IPS-15b (cell line): ENCODE data around the gene PRPF8.
"Not testable (repeated sequence)": the region's sequence is repeated elsewhere in the genome, so short reads cannot be mapped to it uniquely, and the experiment has no call there.

Experiments
- H3K27me3 ChIP-seq: one replicate; pipeline ENCODE4 v1.6.1; 2013; ENCODE audit warnings: low read length; ENCODE audit not compliant: control insufficient read depth, insufficient read depth
- H3K36me3 ChIP-seq: one replicate; pipeline ENCODE4 v1.6.1; 2013; ENCODE audit warnings: low read length; ENCODE audit not compliant: control insufficient read depth, insufficient read depth
- H3K4me1 ChIP-seq: one replicate; pipeline ENCODE4 v1.6.1; 2013; ENCODE audit warnings: mild to moderate bottlenecking, low read length; ENCODE audit not compliant: control insufficient read depth, insufficient read depth
- H3K4me3 ChIP-seq: one replicate; pipeline ENCODE4 v1.5.1; 2013; ENCODE audit warnings: low read depth, low read length
- H3K9ac ChIP-seq: one replicate; pipeline ENCODE4 v1.6.1; 2013; ENCODE audit warnings: low read depth, mild to moderate bottlenecking, low read length
- H3K9me3 ChIP-seq: one replicate; pipeline ENCODE4 v1.6.1; 2013; ENCODE audit warnings: mild to moderate bottlenecking, low read length; ENCODE audit not compliant: control insufficient read depth, insufficient read depth

PRPF8 gene

DNA sequence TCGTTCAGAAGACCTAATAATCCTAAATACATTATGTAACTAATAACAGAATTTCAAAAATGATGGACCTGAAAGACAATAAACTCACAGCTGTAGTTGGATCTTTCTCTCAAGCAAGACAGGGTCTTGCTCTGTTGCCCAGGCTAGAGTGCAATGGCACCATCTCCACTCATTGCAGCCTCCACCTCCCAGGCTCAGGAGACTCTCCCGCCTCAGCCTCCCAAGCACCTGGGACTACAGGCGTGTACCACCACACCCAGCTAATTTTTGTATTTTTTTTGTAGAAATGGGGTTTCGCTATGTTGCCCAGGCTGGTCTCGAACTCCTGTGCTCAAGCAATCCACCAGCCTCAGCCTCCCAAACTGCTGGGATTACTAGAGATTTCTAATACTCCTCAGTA lies 20.7 kb downstream of the PRPF8 start:
- not testable (repeated sequence) for H3K9ac ChIP-seq, H3K9me3 ChIP-seq, H3K27me3 ChIP-seq, H3K4me3 ChIP-seq, H3K4me1 ChIP-seq
- peaks cover 51% of the 10 kb centered on the region for H3K36me3 ChIP-seq

DNA sequence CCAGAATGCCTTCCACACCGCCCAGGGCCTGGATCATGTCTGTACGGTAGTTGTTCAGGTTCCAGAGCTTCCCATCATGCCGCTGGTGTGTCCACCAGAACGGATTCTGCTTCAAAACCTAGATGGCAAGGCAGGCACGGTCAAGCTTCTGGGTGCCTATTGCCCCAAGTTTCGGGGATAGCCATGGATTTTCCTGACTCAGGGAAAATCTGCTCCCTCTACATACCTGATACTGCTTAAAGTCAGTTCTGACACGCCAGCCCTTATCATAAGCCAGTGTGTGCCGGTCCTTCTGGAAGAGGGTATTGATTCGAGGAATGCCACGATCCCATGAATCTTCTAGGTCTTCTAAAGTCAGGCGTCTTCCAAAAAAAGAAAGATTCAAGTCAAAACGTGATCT lies 23.6 kb downstream of the PRPF8 start:
- Histone ChIP-seq H3K9me3 (no peaks in the 10 kb centered on the region), H3K4me3 (no peak overlapping the region), H3K27me3 (no peaks in the 10 kb centered on the region), H3K4me1 (no peaks in the 10 kb centered on the region), H3K36me3 (peaks cover 67% of the 10 kb centered on the region), H3K9ac (no peak overlapping the region)

GRCh38 chr17:1658100-1658499 lies 26.6 kb downstream of the PRPF8 start:
- Histone ChIP-seq H3K27me3 (no peaks in the 10 kb centered on the region), H3K9ac (no peak overlapping the region), H3K36me3 (peaks cover 80% of the 10 kb centered on the region), H3K4me3 (no peak overlapping the region), H3K9me3 (no peaks in the 10 kb centered on the region), H3K4me1 (no peaks in the 10 kb centered on the region)

GRCh38 chr17:1653735-1654134 lies 30.9 kb downstream of the PRPF8 start:
- Histone ChIP-seq H3K9ac (no peak overlapping the region), H3K9me3 (no peaks in the 10 kb centered on the region), H3K4me3 (no peak overlapping the region), H3K4me1 (no peaks in the 10 kb centered on the region), H3K27me3 (no peaks in the 10 kb centered on the region), H3K36me3 (peaks cover 76% of the 10 kb centered on the region)

- not testable (repeated sequence) for H3K27me3 ChIP-seq, H3K4me1 ChIP-seq, H3K4me3 ChIP-seq, H3K9ac ChIP-seq, H3K9me3 ChIP-seq
- peaks cover 67% of the 10 kb centered on the region for H3K36me3 ChIP-seq
These were observed 31.9 kb downstream of the PRPF8 start for GRCh38 chr17:1652794-1653193.

- Histone ChIP-seq H3K4me1 (peaks cover under 1% of the 10 kb centered on the region), H3K4me3 (no peak overlapping the region), H3K36me3 (peaks cover 56% of the 10 kb centered on the region), H3K9me3 (no peaks in the 10 kb centered on the region), H3K27me3 (no peaks in the 10 kb centered on the region), H3K9ac (no peak overlapping the region)
These were observed 33.2 kb downstream of the PRPF8 start for GRCh38 chr17:1651559-1651844.

DNA sequence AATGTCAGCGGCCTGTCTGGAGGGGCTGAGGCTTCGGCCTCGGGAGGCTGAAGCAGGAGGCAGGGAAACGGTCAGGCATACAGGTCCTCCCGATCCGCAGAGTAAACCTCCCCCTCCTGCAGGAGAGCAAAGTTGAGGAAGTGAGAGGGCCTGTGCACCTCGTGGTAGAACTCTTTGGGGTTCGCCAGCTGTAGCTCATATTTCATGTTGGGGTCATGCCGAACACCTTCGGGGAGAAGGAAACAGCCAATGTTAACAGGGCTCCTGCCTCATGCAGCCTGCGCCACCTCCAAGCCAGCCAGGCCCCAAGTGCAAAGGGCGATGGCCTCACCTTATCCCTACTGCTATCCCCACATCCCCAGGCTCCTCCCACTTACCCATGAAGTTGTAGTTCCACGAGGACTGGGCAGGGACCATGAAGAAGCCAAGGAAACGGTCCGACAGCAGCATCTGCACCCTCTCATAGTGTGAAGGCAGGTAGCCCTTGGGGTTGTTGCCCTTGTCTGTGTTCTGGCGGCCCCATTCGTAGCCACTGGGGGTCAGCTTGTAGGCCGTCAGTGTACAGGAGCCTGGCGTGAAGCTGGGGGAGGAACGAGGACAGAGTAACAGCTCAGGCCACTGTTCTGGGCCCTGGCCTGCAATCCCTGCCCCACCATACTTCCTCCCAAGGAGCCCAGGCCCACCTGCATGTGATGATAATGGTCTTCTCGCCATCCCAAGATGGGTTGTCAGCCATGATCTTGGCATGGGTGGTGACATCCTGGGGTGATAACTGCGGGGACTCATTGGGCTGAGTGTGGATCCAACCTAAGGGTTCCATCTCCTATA lies 33.7 kb downstream of the PRPF8 start:
- H3K4me3 ChIP-seq: no peak overlapping the region
- no peaks in the 10 kb centered on the region for H3K9me3 ChIP-seq
- H3K9ac ChIP-seq: no peak overlapping the region
- H3K36me3 ChIP-seq: peaks cover 50% of the 10 kb centered on the region
- peaks cover 2% of the 10 kb centered on the region for H3K4me1 ChIP-seq
- H3K27me3 ChIP-seq: no peaks in the 10 kb centered on the region

GRCh38 chr17:1649844-1650501 lies 34.7 kb downstream of the PRPF8 start, which contains the start of gene RILP:
TSS of gene RILP (minus strand) at chr17:1649866. CDS start at chr17:1649804, 62 bp downstream.
- Histone ChIP-seq H3K4me3 (peak within 1 kb of the TSS; percentile 69), H3K4me1 (peaks cover 2% of the 10 kb centered on the region), H3K9ac (peak within 1 kb of the TSS; percentile 79), H3K9me3 (no peaks in the 10 kb centered on the region), H3K27me3 (no peaks in the 10 kb centered on the region), H3K36me3 (peaks cover 45% of the 10 kb centered on the region)

- Histone ChIP-seq H3K4me3 (peak overlapping the region; percentile 69), H3K9me3 (no peaks in the 10 kb centered on the region), H3K27me3 (peaks cover 3% of the 10 kb centered on the region), H3K9ac (peak overlapping the region; percentile 24), H3K4me1 (peaks cover 2% of the 10 kb centered on the region), H3K36me3 (peaks cover 40% of the 10 kb centered on the region)
These were observed 35.5 kb downstream of the PRPF8 start for GRCh38 chr17:1648963-1649843.

GRCh38 chr17:1648173-1648962 lies 36.3 kb downstream of the PRPF8 start:
- peaks cover 6% of the 10 kb centered on the region for H3K27me3 ChIP-seq
- peaks cover 2% of the 10 kb centered on the region for H3K4me1 ChIP-seq
- peak overlapping the region; percentile 69 for H3K4me3 ChIP-seq
- H3K36me3 ChIP-seq: peaks cover 31% of the 10 kb centered on the region
- peak overlapping the region; percentile 79 for H3K9ac ChIP-seq
- H3K9me3 ChIP-seq: no peaks in the 10 kb centered on the region

GRCh38 chr17:1647802-1648171 lies 36.9 kb downstream of the PRPF8 start:
- H3K27me3 ChIP-seq: peaks cover 6% of the 10 kb centered on the region
- H3K9ac ChIP-seq: no peak overlapping the region
- no peak overlapping the region for H3K4me3 ChIP-seq
- H3K4me1 ChIP-seq: peaks cover 2% of the 10 kb centered on the region
- H3K9me3 ChIP-seq: no peaks in the 10 kb centered on the region
- H3K36me3 ChIP-seq: peaks cover 28% of the 10 kb centered on the region
